Measurements from ENCODE around the gene HDHD3.

- TF ChIP-seq CTCF (IDR thresholded peaks at IDR 0.05; ENCODE audit: insufficient read depth, low read depth, low read length) (no peak), EZH2 (IDR thresholded peaks at IDR 0.05; ENCODE audit: insufficient read depth, low read length) (no peak)
Observed at GRCh38 chr9:113376634-113377567, at the start of gene HDHD3.
